CD4-positive, alpha-beta T cell (primary cell): ENCODE measurements around the gene G6PC2. TPM values are rescaled to one million over a fixed set of nuclear protein-coding genes. Genes with fewer than 3 reads are reported as not detected.

Experiments
- ATAC-seq: fragments of 200-7000 bp; cut with Tn5 transposase; one replicate; pipeline ENCODE4 v1.10.0; 2022; ENCODE audit warnings: mild to moderate bottlenecking; ENCODE audit not compliant: poor library complexity
- CTCF ChIA-PET: fragments of 350-600 bp; sonication (Branson Sonifier 250); formaldehyde crosslinking; loops from one replicate; lab custom pipeline; 2021; ENCODE audit warnings: antibody characterized with exemption, inconsistent platforms; lab: Charles Lee
- POLR2A ChIA-PET: fragments of 350-600 bp; sonication (Branson Sonifier 250); formaldehyde crosslinking; loops from one replicate; lab custom pipeline; 2021; ENCODE audit warnings: antibody characterized with exemption, inconsistent platforms; lab: Charles Lee
- DNase-seq, 14 experiments: peaks; one replicate each; pipeline ENCODE4 v3.0.0-alpha.2; 2013 to 2020; ENCODE audit warnings: mixed read lengths in 2 of 14
- H3K27ac ChIP-seq, 2 donors: one replicate each; pipeline versions ENCODE4 v1.5.1 to v1.7.0; 2013; ENCODE audit warnings: low read length in 2 of 2, low read depth in 1 of 2, mild to moderate bottlenecking in 1 of 2
- H3K27me3 ChIP-seq, 2 experiments: 1 replicate in 1 of 2; 2 replicates in 1 of 2; pipeline versions ENCODE4 v1.6.1 to v1.7.0; 2013; ENCODE audit warnings: low read length in 2 of 2, control low read depth in 1 of 2, mild to moderate bottlenecking in 1 of 2, moderate library complexity in 1 of 2; ENCODE audit not compliant: insufficient read depth in 2 of 2, control insufficient read depth in 1 of 2
- H3K36me3 ChIP-seq: one replicate; pipeline ENCODE4 v1.6.1; 2013; ENCODE audit warnings: low read length, control low read depth; ENCODE audit not compliant: insufficient read depth
- H3K4me1 ChIP-seq: one replicate; pipeline ENCODE4 v1.6.1; 2013; ENCODE audit warnings: low read length, control low read depth; ENCODE audit not compliant: insufficient read depth
- H3K4me3 ChIP-seq: one replicate; pipeline ENCODE4 v1.5.1; 2013; ENCODE audit warnings: mild to moderate bottlenecking, low read length, moderate library complexity
- H3K9me3 ChIP-seq, 2 experiments: 1 replicate in 1 of 2; 2 replicates in 1 of 2; pipeline versions ENCODE4 v1.6.1 to v1.7.0; 2013; ENCODE audit warnings: low read length in 2 of 2, mild to moderate bottlenecking in 2 of 2, control low read depth in 1 of 2, moderate library complexity in 1 of 2; ENCODE audit not compliant: control insufficient read depth in 1 of 2, insufficient read depth in 1 of 2
- H3K27ac Mint-ChIP-seq: one replicate; pipeline ENCODE4 v1.8.0; 2020; ENCODE audit warnings: mixed read lengths
- H3K27me3 Mint-ChIP-seq: one replicate; pipeline ENCODE4 v1.8.0; 2021; ENCODE audit warnings: mixed read lengths
- H3K36me3 Mint-ChIP-seq: one replicate; pipeline ENCODE4 v1.8.0; 2021; ENCODE audit warnings: low read depth, mixed read lengths
- H3K4me1 Mint-ChIP-seq: one replicate; pipeline ENCODE4 v1.8.0; 2021; ENCODE audit warnings: low read depth, mixed read lengths
- H3K4me3 Mint-ChIP-seq: one replicate; pipeline ENCODE4 v1.8.0; 2020; ENCODE audit warnings: mild to moderate bottlenecking, mixed read lengths
- H3K9me3 Mint-ChIP-seq: one replicate; pipeline ENCODE4 v1.8.0; 2020; ENCODE audit warnings: mixed read lengths
- intact Hi-C, 2 experiments: fragments of 100-400 bp; cut with DNase I in 1 of 2; cut with micrococcal nuclease in 1 of 2; formaldehyde crosslinking; loops; one replicate each; pipeline versions ENCODE4 v1.15.1 to v1.9.0; 2023 to 2025; cut with DNase I, micrococcal nuclease
- total RNA-seq, 174 experiments: library from RNA in 2 of 174; stranded (reverse) in 2 of 174; gene quantifications; one replicate each; pipeline ENCODE4 v1.2.3 and lab custom pipeline; 2021 to 2026
- TF ChIP-seq, protein P1 (sequence below): fragments of 200-600 bp; IDR thresholded peaks from one replicate; pipeline ENCODE4 v1.8.0; 2022; ENCODE audit warnings: antibody characterized with exemption, mild to moderate bottlenecking

G6PC2 gene
- total RNA-seq, 2 experiments from 2014 or later: not detected

DNA sequence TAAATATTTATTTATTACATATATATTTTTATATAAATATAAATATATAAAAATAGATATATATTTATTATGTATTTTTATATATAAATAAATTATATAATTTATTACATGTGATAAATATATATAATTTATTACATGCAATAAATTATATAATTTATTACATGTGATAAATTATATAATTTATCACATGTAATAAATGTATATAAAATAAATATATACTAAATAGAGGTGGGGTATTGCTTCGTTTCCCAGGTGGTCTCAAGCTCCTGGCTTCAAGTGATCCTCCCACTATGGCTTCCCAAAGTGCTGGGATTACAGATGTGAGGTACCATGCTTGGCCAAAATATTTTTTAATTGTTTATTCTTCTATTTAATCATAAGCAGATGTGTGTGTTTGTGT is 3.6 kb upstream of the G6PC2 start:
- DNase-seq (no peak), ATAC-seq (no peak)
- H3K4me1 Mint-ChIP-seq: no peaks in the 10 kb centered on the region
- H3K27ac Mint-ChIP-seq: no peak overlapping the region
- CTCF ChIA-PET: no interaction called here
- POLR2A ChIA-PET: no interaction called here
- H3K27me3 ChIP-seq: no peaks in the 10 kb centered on the region
- H3K4me3 Mint-ChIP-seq: no peak overlapping the region
- peaks cover 4% of the 10 kb centered on the region for H3K27me3 Mint-ChIP-seq
- H3K36me3 ChIP-seq: no peaks in the 10 kb centered on the region
- TF ChIP-seq, protein P1, sequence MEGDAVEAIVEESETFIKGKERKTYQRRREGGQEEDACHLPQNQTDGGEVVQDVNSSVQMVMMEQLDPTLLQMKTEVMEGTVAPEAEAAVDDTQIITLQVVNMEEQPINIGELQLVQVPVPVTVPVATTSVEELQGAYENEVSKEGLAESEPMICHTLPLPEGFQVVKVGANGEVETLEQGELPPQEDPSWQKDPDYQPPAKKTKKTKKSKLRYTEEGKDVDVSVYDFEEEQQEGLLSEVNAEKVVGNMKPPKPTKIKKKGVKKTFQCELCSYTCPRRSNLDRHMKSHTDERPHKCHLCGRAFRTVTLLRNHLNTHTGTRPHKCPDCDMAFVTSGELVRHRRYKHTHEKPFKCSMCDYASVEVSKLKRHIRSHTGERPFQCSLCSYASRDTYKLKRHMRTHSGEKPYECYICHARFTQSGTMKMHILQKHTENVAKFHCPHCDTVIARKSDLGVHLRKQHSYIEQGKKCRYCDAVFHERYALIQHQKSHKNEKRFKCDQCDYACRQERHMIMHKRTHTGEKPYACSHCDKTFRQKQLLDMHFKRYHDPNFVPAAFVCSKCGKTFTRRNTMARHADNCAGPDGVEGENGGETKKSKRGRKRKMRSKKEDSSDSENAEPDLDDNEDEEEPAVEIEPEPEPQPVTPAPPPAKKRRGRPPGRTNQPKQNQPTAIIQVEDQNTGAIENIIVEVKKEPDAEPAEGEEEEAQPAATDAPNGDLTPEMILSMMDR: no peak
- no peaks in the 10 kb centered on the region for H3K4me1 ChIP-seq
- no peak overlapping the region for H3K27ac ChIP-seq
- intact Hi-C loops: no loop called here
- no peak overlapping the region for H3K4me3 ChIP-seq
- no peaks in the 10 kb centered on the region for H3K9me3 Mint-ChIP-seq
- no peaks in the 10 kb centered on the region for H3K36me3 Mint-ChIP-seq
- H3K9me3 ChIP-seq: no peaks in the 10 kb centered on the region

DNA sequence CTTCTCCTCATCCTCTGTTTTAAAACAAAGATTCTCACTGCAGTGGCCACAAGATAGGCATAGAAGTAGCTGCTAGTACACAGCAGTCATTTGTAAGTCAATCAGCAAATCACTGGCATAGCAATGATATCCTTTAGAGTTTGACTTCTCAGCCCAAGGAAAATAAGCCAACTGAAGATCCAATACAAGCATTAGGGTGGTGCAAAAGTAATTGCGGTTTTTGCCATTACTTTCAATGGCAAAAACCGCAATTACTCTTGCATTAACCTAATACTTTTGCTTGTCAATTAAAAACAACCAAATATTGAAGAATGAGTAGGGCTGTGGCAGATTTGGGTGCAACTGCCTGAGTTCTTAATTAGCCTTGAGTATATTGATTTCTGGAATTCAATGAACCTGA is 2.8 kb downstream of the G6PC2 start:
- Histone ChIP-seq H3K9me3 (no peaks in the 10 kb centered on the region), H3K27me3 (peaks cover 0 to 8% of the 10 kb centered on the region in 2 experiments), H3K4me1 (no peaks in the 10 kb centered on the region), H3K36me3 (no peaks in the 10 kb centered on the region), H3K27ac (no peak overlapping the region), H3K4me3 (no peak overlapping the region)
- TF ChIP-seq, protein P1: no peak
- ChIA-PET POLR2A (no interaction called here), CTCF (no interaction called here)
- DNase-seq (no peak), ATAC-seq (no peak)
- H3K27ac Mint-ChIP-seq: no peak overlapping the region
- H3K4me1 Mint-ChIP-seq: no peaks in the 10 kb centered on the region
- H3K4me3 Mint-ChIP-seq: no peak overlapping the region
- H3K9me3 Mint-ChIP-seq: no peaks in the 10 kb centered on the region
- intact Hi-C loops: no loop called here
- peaks cover 17% of the 10 kb centered on the region for H3K27me3 Mint-ChIP-seq
- H3K36me3 Mint-ChIP-seq: no peaks in the 10 kb centered on the region

DNA sequence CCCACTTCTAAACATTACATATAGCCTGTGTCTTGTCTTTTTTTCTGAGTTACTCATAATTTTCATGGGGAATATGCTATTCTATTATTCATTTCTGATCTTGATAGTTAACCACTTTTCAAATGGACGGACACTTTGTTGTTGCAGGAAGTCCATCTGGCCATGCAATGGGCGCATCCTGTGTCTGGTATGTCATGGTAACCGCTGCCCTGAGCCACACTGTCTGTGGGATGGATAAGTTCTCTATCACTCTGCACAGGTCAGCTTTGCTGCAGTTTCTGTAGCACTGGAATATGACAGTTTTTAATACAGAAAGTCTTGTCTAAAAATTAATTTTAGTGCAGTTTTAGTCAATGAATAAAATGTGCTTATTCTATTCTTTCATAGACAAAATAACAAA is 3.3 kb downstream of the G6PC2 start:
- peaks cover 0 to 12% of the 10 kb centered on the region in 2 experiments for H3K27me3 ChIP-seq
- H3K27me3 Mint-ChIP-seq: peaks cover 17% of the 10 kb centered on the region
- H3K4me1 Mint-ChIP-seq: no peaks in the 10 kb centered on the region
- no peaks in the 10 kb centered on the region for H3K4me1 ChIP-seq
- no peak for DNase-seq
- no peak overlapping the region for H3K27ac ChIP-seq
- H3K27ac Mint-ChIP-seq: no peak overlapping the region
- TF ChIP-seq, protein P1: no peak
- POLR2A ChIA-PET: no interaction called here
- no peaks in the 10 kb centered on the region for H3K36me3 ChIP-seq
- CTCF ChIA-PET: no interaction called here
- H3K4me3 ChIP-seq: no peak overlapping the region
- no peaks in the 10 kb centered on the region for H3K9me3 ChIP-seq
- no peaks in the 10 kb centered on the region for H3K36me3 Mint-ChIP-seq
- no peaks in the 10 kb centered on the region for H3K9me3 Mint-ChIP-seq
- H3K4me3 Mint-ChIP-seq: no peak overlapping the region
- intact Hi-C loops: no loop called here
- no peak for ATAC-seq
